Ishikawa (cell line): ENCODE measurements around the gene FAM163A.

Experiments
- RAD21 ChIP-seq: IDR thresholded peaks from 2 replicates; pipeline ENCODE4 v1.6.1; 2012; ENCODE audit warnings: low read depth
- REST ChIP-seq: IDR thresholded peaks from 2 replicates; pipeline ENCODE4 v1.6.1; 2012; ENCODE audit warnings: low read depth, mild to moderate bottlenecking
- TAF1 ChIP-seq: IDR thresholded peaks from 2 replicates; pipeline ENCODE4 v1.6.1; 2012; ENCODE audit warnings: low read depth, mild to moderate bottlenecking

DNA sequence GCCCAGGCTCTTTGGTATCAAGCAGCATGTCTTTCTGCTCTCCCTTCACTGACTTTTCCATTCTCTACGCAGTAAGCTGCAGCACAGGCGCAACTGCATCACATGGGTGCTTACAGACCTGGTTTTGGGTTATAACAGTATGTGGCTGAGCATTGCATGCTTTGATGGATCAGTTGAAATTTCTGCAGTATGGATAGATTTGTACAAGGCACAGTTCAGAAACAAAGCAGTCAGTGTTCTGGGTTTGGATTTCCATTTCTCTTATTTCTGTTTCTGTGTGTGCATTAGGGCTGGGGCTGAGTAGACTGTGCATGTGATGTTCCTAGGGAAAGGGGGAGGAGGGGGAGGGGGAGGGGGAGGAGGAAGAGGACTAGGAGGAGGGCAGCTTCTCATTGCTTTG is 4.5 kb downstream of the FAM163A start:
- TF ChIP-seq REST = no peak
- TF ChIP-seq TAF1 = no peak
- TF ChIP-seq RAD21 = no peak
